ENCODE measurements around the gene HELZ2. TPM values are rescaled to one million over a fixed set of nuclear protein-coding genes. Genes with fewer than 3 reads are reported as not detected.

Gene HELZ2
- total RNA-seq, 1 experiment from 2014 or later, result 27.9 TPM

DNA sequence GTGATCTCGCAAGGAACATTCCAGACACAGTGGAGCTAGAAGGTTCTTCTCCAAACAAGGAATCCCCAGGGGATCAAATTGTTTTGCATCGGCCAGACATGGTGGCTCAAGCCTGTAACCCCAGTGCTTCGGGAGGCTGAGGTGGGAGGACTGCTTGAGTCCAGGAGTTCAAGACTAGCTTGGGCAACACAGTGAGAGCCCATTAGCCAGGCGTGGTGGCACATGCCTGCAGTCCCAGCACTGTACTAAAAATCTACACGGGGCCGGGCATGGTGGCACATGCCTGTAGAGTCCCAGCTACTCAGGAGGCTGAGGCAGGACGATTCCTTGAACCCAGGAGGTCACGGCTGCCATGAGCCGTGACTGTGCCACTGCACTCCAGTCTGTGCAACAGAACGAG, 37.6 kb upstream of the HELZ2 start:
- Histone ChIP-seq H3K23me2 (ENCODE audit: insufficient read length, low read depth, low read length, poor library complexity, severe bottlenecking) (no peaks in the 10 kb centered on the region), H3K27ac (ENCODE audit: insufficient read length, low read depth, low read length) (no peak overlapping the region), H2AK5ac (ENCODE audit: insufficient read length, low read length) (no peak overlapping the region), H2BK120ac (ENCODE audit: low read depth, low read length, poor library complexity, severe bottlenecking) (no peak overlapping the region), H2BK20ac (ENCODE audit: low read depth, low read length, poor library complexity, severe bottlenecking) (no peak overlapping the region), H4K91ac (ENCODE audit: insufficient read length, low read depth, low read length) (no peak overlapping the region), H2BK15ac (ENCODE audit: low read depth, low read length) (no peak overlapping the region), H2AFZ (ENCODE audit: low read length) (no peak overlapping the region), H3T11ph (ENCODE audit: low read length) (no peak overlapping the region), H3K79me2 (ENCODE audit: insufficient read depth, low read length) (no peaks in the 10 kb centered on the region), H3K9me3 (ENCODE audit: control insufficient read depth, low read depth, low read length) (peaks cover 13% of the 10 kb centered on the region), H4K8ac (replicated peaks; ENCODE audit: insufficient read length, low read depth, low read length) (no peak overlapping the region), H2BK5ac (ENCODE audit: insufficient read length, low read length) (no peak overlapping the region), H3K9ac (ENCODE audit: extremely low read depth, insufficient read length, low read length) (no peak overlapping the region), H3K14ac (ENCODE audit: insufficient read depth, low read length) (no peak overlapping the region), H3K23ac (ENCODE audit: insufficient read length, low read depth, low read length) (no peak overlapping the region), H4K5ac (ENCODE audit: insufficient read length, low read depth, low read length) (no peak overlapping the region), H3K4ac (ENCODE audit: low read depth, low read length) (no peak overlapping the region), H3K4me1 (ENCODE audit: insufficient read depth, low read length) (no peaks in the 10 kb centered on the region), H3K56ac (ENCODE audit: insufficient read length, low read depth, low read length) (no peak overlapping the region), H4K20me1 (ENCODE audit: control insufficient read depth, insufficient read depth, insufficient read length) (no peaks in the 10 kb centered on the region), H2BK12ac (ENCODE audit: insufficient read length, low read depth, low read length) (no peak overlapping the region), H3K79me1 (ENCODE audit: insufficient read depth, low read depth, low read length, poor library complexity, severe bottlenecking) (no peaks in the 10 kb centered on the region), H3K27me3 (ENCODE audit: insufficient read depth, low read length) (no peaks in the 10 kb centered on the region), H3K18ac (ENCODE audit: insufficient read length, low read depth, low read length) (no peak overlapping the region), H3K4me2 (ENCODE audit: insufficient read depth, insufficient read length, low read length) (no peak overlapping the region)
- H3K27me3 Mint-ChIP-seq (ENCODE audit: low read depth), result no peaks in the 10 kb centered on the region
- no CpG with 5 or more reads among the region's 10 CpGs for WGBS (ENCODE audit: extremely low coverage, insufficient read length, low lambda C conversion rate)
- H3K9me3 Mint-ChIP-seq, result peaks cover 17 to 19% of the 10 kb centered on the region in 2 experiments
- peak overlapping the region in 2 of 3 experiments; percentile 20 to 48; a peak in 2 of 7 replicates for H3K27ac Mint-ChIP-seq
- H3K36me3 Mint-ChIP-seq (ENCODE audit: insufficient read depth in 1 of 3, low read depth in 3 of 3), result peaks cover 29 to 35% (median 31%) of the 10 kb centered on the region in 3 experiments
- no peak for DNase-seq
- TF ChIP-seq, protein P1, sequence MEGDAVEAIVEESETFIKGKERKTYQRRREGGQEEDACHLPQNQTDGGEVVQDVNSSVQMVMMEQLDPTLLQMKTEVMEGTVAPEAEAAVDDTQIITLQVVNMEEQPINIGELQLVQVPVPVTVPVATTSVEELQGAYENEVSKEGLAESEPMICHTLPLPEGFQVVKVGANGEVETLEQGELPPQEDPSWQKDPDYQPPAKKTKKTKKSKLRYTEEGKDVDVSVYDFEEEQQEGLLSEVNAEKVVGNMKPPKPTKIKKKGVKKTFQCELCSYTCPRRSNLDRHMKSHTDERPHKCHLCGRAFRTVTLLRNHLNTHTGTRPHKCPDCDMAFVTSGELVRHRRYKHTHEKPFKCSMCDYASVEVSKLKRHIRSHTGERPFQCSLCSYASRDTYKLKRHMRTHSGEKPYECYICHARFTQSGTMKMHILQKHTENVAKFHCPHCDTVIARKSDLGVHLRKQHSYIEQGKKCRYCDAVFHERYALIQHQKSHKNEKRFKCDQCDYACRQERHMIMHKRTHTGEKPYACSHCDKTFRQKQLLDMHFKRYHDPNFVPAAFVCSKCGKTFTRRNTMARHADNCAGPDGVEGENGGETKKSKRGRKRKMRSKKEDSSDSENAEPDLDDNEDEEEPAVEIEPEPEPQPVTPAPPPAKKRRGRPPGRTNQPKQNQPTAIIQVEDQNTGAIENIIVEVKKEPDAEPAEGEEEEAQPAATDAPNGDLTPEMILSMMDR (conservative IDR thresholded peaks at IDR 0.05), result no peak
- H3K4me3 Mint-ChIP-seq, result no peak overlapping the region
- no peaks in the 10 kb centered on the region for H3K4me1 Mint-ChIP-seq
